Liver (tissue), 9 donors: ENCODE measurements around the gene KRTAP4-3. TPM values are rescaled to one million over a fixed set of nuclear protein-coding genes. Genes with fewer than 3 reads are reported as not detected.

Experiments
- DNase-seq: peaks from one replicate; pipeline ENCODE4 v3.0.0-alpha.2; 2017; ENCODE audit warnings: low spot score
- H3K27ac ChIP-seq, 2 donors: one replicate each; pipeline ENCODE4 v1.7.0; 2013; ENCODE audit warnings: inconsistent platforms in 2 of 2, low read length in 2 of 2, control low read depth in 1 of 2, low read depth in 1 of 2, mild to moderate bottlenecking in 1 of 2
- H3K27me3 ChIP-seq, 4 donors: one replicate each; pipeline versions ENCODE4 v1.6.1 to v1.7.0; 2013; ENCODE audit warnings: low read length in 3 of 4, inconsistent platforms in 1 of 4, mild to moderate bottlenecking in 1 of 4, moderate library complexity in 1 of 4; ENCODE audit not compliant: control insufficient read depth in 4 of 4, insufficient read depth in 4 of 4
- H3K36me3 ChIP-seq, 4 donors: one replicate each; pipeline versions ENCODE4 v1.6.1 to v1.7.0; 2013; ENCODE audit warnings: low read length in 3 of 4, mild to moderate bottlenecking in 3 of 4, low read depth in 1 of 4, moderate library complexity in 1 of 4; ENCODE audit not compliant: control insufficient read depth in 4 of 4, insufficient read depth in 3 of 4
- H3K4me1 ChIP-seq, 4 donors: one replicate each; pipeline versions ENCODE4 v1.6.1 to v1.7.0; 2013; ENCODE audit warnings: low read length in 3 of 4, mild to moderate bottlenecking in 3 of 4, moderate library complexity in 1 of 4; ENCODE audit not compliant: control insufficient read depth in 4 of 4, insufficient read depth in 4 of 4
- H3K4me3 ChIP-seq, 3 donors: one replicate each; pipeline versions ENCODE4 v1.6.1 to v1.7.0; 2013; ENCODE audit warnings: low read length in 3 of 3, control low read depth in 1 of 3, low read depth in 1 of 3, mild to moderate bottlenecking in 1 of 3
- H3K9ac ChIP-seq, 2 donors: one replicate each; pipeline ENCODE4 v1.7.0; 2013; ENCODE audit warnings: low read length in 2 of 2, mild to moderate bottlenecking in 2 of 2, moderate library complexity in 2 of 2, control low read depth in 1 of 2, low read depth in 1 of 2
- H3K9me3 ChIP-seq, 4 donors: one replicate each; pipeline versions ENCODE4 v1.6.1 to v1.7.0; 2013; ENCODE audit warnings: low read length in 3 of 4; ENCODE audit not compliant: control insufficient read depth in 4 of 4
- EGR1 ChIP-seq, 2 donors: IDR thresholded peaks; 2 replicates each; pipeline ENCODE4 v1.6.1; 2016 to 2018; ENCODE audit warnings: antibody characterized with exemption in 2 of 2, low read depth in 2 of 2
- FOXA1 ChIP-seq: IDR thresholded peaks from 2 replicates; pipeline ENCODE4 v1.6.1; 2016; ENCODE audit warnings: antibody characterized with exemption
- FOXA2 ChIP-seq: IDR thresholded peaks from 2 replicates; pipeline ENCODE4 v1.6.1; 2016; ENCODE audit warnings: antibody characterized with exemption
- GABPA ChIP-seq, 2 donors: IDR thresholded peaks in 1 of 2; conservative IDR thresholded peaks in 1 of 2; 2 replicates each; pipeline ENCODE4 v1.6.1; 2016; ENCODE audit warnings: antibody characterized with exemption in 2 of 2, mild to moderate bottlenecking in 1 of 2, moderate library complexity in 1 of 2
- HNF4A ChIP-seq, 2 donors: conservative IDR thresholded peaks; 2 replicates each; pipeline ENCODE4 v1.6.1; 2016; ENCODE audit warnings: antibody characterized with exemption in 2 of 2, mild to moderate bottlenecking in 2 of 2
- HNF4G ChIP-seq: IDR thresholded peaks from 2 replicates; pipeline ENCODE4 v1.6.1; 2016; ENCODE audit warnings: antibody characterized with exemption
- JUND ChIP-seq, 2 donors: IDR thresholded peaks; 2 replicates each; pipeline ENCODE4 v1.6.1; 2016; ENCODE audit warnings: antibody characterized with exemption in 2 of 2
- NR2F2 ChIP-seq: IDR thresholded peaks from 2 replicates; pipeline ENCODE4 v1.6.1; 2016; ENCODE audit warnings: antibody characterized with exemption
- RAD21 ChIP-seq, 2 donors: IDR thresholded peaks; 2 replicates each; pipeline ENCODE4 v1.6.1; 2016; ENCODE audit warnings: antibody characterized with exemption in 2 of 2, mild to moderate bottlenecking in 2 of 2
- RXRA ChIP-seq, 2 donors: IDR thresholded peaks; 2 replicates each; pipeline ENCODE4 v1.6.1; 2017 to 2018; ENCODE audit warnings: antibody characterized with exemption in 2 of 2, mild to moderate bottlenecking in 1 of 2
- SP1 ChIP-seq: IDR thresholded peaks from 2 replicates; pipeline ENCODE4 v1.6.1; 2018; ENCODE audit warnings: antibody characterized with exemption, mild to moderate bottlenecking
- TAF1 ChIP-seq: conservative IDR thresholded peaks from 2 replicates; pipeline ENCODE4 v1.6.1; 2016; ENCODE audit warnings: antibody characterized with exemption, mild to moderate bottlenecking
- YY1 ChIP-seq: IDR thresholded peaks from 2 replicates; pipeline ENCODE4 v1.6.1; 2016; ENCODE audit warnings: antibody characterized with exemption, mild to moderate bottlenecking
- WGBS: extraction: QIAGEN DNeasy Blood & Tissue Kit; methylation state at CpG from one replicate; pipeline ENCODE4 v1.1.7; 2013; 5-methylcytosine and 5-hydroxymethylcytosine counted together
- polyA plus RNA-seq, 2 donors: library from polyadenylated mRNA; stranded (reverse) in 1 of 2; unstranded in 1 of 2; fragments of 200-250 nt in 1 of 2; fragments of >200 nt in 1 of 2; fragmentation: Nextera tagmentation in 1 of 2; extraction: Ambion mirVana in 1 of 2; gene quantifications; one replicate each; pipeline versions ENCODE4 v1.2.1 to v1.2.3, GENCODE V29; 2013 to 2015
- total RNA-seq, 2 donors: library from RNA; depleted of rRNA; stranded (reverse); fragments of >200 nt; gene quantifications; one replicate each; pipeline ENCODE4 v1.2.3, GENCODE V29; 2014
- TF ChIP-seq, protein P1 (sequence below): IDR thresholded peaks from 2 replicates; pipeline ENCODE4 v1.6.1; 2016; ENCODE audit warnings: antibody characterized with exemption
- TF ChIP-seq, protein P2 (sequence below): IDR thresholded peaks from 2 replicates; pipeline ENCODE4 v1.6.1; 2016; ENCODE audit warnings: antibody characterized with exemption
- TF ChIP-seq, protein P3 (sequence below): fragments of 150-350 bp; IDR thresholded peaks from 2 replicates; pipeline ENCODE4 v1.5.1; 2017; ENCODE audit warnings: improper control_type of control experiment, low read depth, low read length; ENCODE audit not compliant: missing input control
- TF ChIP-seq, protein P4 (sequence below): IDR thresholded peaks from 2 replicates; pipeline ENCODE4 v1.6.1; 2016; ENCODE audit warnings: antibody characterized with exemption
- TF ChIP-seq, protein P5 (sequence below): IDR thresholded peaks from 2 replicates; pipeline ENCODE4 v1.6.1; 2016; ENCODE audit warnings: antibody characterized with exemption, mild to moderate bottlenecking
- donor health status: healthy.
- donor health status: healthy.
- donor health status: healthy.
- donor health status: healthy.
- donor health status: healthy.

KRTAP4-3 gene
- total and polyA plus RNA-seq, 4 donors, result not detected

DNA sequence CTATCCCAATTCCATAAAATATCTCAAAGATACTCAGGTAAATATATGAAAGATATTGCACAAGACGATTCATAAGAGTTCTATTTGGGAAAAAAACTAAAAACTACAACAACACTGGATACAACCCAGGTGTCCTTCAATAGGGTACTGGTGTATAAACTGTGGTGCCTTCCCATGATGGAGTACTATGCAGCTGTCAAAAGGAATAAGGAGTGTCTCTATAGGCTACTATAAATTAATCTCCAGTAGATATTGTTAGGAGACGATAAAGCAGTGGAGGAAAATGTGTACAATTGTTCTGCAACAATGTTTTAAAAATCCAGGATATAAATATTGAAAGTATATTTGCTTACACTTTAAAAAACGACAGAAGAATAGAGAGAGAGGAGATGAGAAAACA lies 41.6 kb downstream of the KRTAP4-3 start:
- TF ChIP-seq RXRA (IDR thresholded peaks at IDR 0.05) (no peak), FOXA1 (no peak), TAF1 (no peak), NR2F2 (no peak), YY1 (no peak), HNF4G (no peak), GABPA (IDR thresholded peaks at IDR 0.05 in 1 of 2, conservative IDR thresholded peaks at IDR 0.05 in 1 of 2) (no peak), FOXA2 (no peak), EGR1 (IDR thresholded peaks at IDR 0.05; ENCODE audit: low read depth in 2 of 2) (no peak), SP1 (no peak), HNF4A (conservative IDR thresholded peaks at IDR 0.05) (no peak), RAD21 (IDR thresholded peaks at IDR 0.05) (no peak), JUND (IDR thresholded peaks at IDR 0.05) (no peak)
- TF ChIP-seq, protein P1, sequence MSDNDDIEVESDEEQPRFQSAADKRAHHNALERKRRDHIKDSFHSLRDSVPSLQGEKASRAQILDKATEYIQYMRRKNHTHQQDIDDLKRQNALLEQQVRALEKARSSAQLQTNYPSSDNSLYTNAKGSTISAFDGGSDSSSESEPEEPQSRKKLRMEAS, result no peak
- TF ChIP-seq, protein P2, sequence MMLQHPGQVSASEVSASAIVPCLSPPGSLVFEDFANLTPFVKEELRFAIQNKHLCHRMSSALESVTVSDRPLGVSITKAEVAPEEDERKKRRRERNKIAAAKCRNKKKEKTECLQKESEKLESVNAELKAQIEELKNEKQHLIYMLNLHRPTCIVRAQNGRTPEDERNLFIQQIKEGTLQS, result no peak
- TF ChIP-seq, protein P3, sequence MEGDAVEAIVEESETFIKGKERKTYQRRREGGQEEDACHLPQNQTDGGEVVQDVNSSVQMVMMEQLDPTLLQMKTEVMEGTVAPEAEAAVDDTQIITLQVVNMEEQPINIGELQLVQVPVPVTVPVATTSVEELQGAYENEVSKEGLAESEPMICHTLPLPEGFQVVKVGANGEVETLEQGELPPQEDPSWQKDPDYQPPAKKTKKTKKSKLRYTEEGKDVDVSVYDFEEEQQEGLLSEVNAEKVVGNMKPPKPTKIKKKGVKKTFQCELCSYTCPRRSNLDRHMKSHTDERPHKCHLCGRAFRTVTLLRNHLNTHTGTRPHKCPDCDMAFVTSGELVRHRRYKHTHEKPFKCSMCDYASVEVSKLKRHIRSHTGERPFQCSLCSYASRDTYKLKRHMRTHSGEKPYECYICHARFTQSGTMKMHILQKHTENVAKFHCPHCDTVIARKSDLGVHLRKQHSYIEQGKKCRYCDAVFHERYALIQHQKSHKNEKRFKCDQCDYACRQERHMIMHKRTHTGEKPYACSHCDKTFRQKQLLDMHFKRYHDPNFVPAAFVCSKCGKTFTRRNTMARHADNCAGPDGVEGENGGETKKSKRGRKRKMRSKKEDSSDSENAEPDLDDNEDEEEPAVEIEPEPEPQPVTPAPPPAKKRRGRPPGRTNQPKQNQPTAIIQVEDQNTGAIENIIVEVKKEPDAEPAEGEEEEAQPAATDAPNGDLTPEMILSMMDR, result no peak
- TF ChIP-seq, protein P4, sequence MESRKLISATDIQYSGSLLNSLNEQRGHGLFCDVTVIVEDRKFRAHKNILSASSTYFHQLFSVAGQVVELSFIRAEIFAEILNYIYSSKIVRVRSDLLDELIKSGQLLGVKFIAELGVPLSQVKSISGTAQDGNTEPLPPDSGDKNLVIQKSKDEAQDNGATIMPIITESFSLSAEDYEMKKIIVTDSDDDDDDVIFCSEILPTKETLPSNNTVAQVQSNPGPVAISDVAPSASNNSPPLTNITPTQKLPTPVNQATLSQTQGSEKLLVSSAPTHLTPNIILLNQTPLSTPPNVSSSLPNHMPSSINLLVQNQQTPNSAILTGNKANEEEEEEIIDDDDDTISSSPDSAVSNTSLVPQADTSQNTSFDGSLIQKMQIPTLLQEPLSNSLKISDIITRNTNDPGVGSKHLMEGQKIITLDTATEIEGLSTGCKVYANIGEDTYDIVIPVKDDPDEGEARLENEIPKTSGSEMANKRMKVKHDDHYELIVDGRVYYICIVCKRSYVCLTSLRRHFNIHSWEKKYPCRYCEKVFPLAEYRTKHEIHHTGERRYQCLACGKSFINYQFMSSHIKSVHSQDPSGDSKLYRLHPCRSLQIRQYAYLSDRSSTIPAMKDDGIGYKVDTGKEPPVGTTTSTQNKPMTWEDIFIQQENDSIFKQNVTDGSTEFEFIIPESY, result no peak
- TF ChIP-seq, protein P5, sequence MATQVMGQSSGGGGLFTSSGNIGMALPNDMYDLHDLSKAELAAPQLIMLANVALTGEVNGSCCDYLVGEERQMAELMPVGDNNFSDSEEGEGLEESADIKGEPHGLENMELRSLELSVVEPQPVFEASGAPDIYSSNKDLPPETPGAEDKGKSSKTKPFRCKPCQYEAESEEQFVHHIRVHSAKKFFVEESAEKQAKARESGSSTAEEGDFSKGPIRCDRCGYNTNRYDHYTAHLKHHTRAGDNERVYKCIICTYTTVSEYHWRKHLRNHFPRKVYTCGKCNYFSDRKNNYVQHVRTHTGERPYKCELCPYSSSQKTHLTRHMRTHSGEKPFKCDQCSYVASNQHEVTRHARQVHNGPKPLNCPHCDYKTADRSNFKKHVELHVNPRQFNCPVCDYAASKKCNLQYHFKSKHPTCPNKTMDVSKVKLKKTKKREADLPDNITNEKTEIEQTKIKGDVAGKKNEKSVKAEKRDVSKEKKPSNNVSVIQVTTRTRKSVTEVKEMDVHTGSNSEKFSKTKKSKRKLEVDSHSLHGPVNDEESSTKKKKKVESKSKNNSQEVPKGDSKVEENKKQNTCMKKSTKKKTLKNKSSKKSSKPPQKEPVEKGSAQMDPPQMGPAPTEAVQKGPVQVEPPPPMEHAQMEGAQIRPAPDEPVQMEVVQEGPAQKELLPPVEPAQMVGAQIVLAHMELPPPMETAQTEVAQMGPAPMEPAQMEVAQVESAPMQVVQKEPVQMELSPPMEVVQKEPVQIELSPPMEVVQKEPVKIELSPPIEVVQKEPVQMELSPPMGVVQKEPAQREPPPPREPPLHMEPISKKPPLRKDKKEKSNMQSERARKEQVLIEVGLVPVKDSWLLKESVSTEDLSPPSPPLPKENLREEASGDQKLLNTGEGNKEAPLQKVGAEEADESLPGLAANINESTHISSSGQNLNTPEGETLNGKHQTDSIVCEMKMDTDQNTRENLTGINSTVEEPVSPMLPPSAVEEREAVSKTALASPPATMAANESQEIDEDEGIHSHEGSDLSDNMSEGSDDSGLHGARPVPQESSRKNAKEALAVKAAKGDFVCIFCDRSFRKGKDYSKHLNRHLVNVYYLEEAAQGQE, result no peak
- no peaks in the 10 kb centered on the region for H3K27me3 ChIP-seq
- H3K36me3 ChIP-seq, result no peaks in the 10 kb centered on the region
- 75% methylated on average over 3 of the region's 3 CpGs for WGBS
- H3K9ac ChIP-seq, result no peak overlapping the region
- no peaks in the 10 kb centered on the region for H3K9me3 ChIP-seq
- no peak overlapping the region for H3K27ac ChIP-seq
- no peak overlapping the region for H3K4me3 ChIP-seq
- no peaks in the 10 kb centered on the region for H3K4me1 ChIP-seq
- DNase-seq, result no peak
